SH-SY5Y (cell line): ENCODE data around the gene CFAP65.

Experiments used
- GATA2 ChIP-seq: IDR thresholded peaks from 2 replicates; pipeline ENCODE4 v1.6.1; 2011; ENCODE audit warnings: mild to moderate bottlenecking, low read depth, low read length
- GATA3 ChIP-seq: IDR thresholded peaks from 2 replicates; pipeline ENCODE4 v1.6.1; 2011; ENCODE audit warnings: low read depth, mild to moderate bottlenecking, low read length, moderate library complexity

CFAP65 gene

GRCh38 chr2:218999881-219000568 is 41.3 kb downstream of the CFAP65 start:
- TF ChIP-seq GATA2 (no peak), GATA3 (no peak)

DNA sequence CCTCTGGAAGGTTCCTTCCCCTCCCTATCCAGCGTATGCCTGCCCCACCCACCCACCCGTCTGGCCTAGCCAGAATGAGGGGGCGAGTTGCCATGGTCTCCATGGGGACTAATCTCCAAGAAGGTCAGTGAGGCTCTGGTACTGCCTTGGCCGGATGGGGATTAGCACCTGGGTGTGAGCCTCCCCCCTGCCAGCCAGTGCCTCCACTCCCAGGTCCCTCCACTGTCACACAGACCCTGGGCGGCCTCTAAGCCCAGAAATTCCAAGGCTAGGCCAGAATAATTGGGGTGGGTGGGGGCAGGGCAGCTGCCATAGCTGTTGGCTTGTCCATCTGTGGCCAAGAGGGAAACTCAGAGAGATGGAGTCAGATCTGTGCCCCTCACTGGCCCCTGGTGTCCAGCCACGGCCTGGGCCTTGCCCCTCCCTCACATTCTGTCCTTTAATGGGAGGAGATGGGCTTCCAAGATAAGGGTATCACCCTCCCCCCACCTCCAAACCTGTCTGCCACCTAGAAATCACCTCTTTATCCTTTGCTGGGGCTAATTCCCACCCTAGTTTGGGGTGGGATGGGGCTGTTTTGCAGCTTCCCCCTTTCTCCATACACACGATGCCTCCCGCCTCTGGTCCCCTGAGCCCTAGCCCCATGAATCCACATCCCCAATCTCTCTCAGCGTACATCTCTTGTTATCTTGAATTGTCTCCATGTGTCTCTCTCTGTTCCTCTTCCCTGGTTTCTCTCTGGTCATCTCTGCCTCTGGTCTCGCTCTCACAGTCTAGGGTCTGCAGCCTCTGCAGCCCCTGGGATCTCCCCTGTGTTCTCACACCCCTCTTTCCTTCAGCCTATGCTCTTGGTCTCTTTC is 42.1 kb downstream of the CFAP65 start:
- TF ChIP-seq GATA2: peak; percentile 97
- TF ChIP-seq GATA3: no peak; the same call in 1 of the 2 replicates

GRCh38 chr2:218998414-218999002 is 42.8 kb downstream of the CFAP65 start:
- TF ChIP-seq GATA2: no peak
- TF ChIP-seq GATA3: no peak

DNA sequence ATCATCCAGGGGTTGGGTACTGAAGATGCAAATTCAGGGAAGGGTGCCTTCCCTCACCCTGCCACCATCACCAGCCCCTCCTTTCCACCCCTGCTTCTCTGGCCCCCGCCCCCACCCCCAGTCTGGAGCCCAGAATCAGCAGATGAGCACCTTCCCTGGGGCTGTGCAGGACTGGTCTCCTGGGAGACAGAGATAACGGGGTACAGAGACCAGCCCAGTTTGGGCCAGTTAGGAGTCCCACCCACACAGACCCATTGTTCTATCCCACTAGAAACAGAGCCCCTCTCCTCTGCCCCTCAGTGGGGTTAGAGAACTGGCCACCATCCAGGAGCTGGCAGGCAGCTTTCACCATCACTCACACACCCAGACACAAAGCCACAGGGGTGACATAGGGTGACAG is 43.6 kb downstream of the CFAP65 start:
- TF ChIP-seq GATA3 (no peak), GATA2 (peak; percentile 90)

GRCh38 chr2:218996937-218997336 is 44.4 kb downstream of the CFAP65 start:
- TF ChIP-seq GATA2 (peak; percentile 99), GATA3 (no peak)

GRCh38 chr2:218995972-218996711 is 45.2 kb downstream of the CFAP65 start:
- TF ChIP-seq GATA2: no peak
- no peak for TF ChIP-seq GATA3

GRCh38 chr2:218995561-218995960 is 45.8 kb downstream of the CFAP65 start:
- TF ChIP-seq GATA2: no peak
- TF ChIP-seq GATA3: no peak

DNA sequence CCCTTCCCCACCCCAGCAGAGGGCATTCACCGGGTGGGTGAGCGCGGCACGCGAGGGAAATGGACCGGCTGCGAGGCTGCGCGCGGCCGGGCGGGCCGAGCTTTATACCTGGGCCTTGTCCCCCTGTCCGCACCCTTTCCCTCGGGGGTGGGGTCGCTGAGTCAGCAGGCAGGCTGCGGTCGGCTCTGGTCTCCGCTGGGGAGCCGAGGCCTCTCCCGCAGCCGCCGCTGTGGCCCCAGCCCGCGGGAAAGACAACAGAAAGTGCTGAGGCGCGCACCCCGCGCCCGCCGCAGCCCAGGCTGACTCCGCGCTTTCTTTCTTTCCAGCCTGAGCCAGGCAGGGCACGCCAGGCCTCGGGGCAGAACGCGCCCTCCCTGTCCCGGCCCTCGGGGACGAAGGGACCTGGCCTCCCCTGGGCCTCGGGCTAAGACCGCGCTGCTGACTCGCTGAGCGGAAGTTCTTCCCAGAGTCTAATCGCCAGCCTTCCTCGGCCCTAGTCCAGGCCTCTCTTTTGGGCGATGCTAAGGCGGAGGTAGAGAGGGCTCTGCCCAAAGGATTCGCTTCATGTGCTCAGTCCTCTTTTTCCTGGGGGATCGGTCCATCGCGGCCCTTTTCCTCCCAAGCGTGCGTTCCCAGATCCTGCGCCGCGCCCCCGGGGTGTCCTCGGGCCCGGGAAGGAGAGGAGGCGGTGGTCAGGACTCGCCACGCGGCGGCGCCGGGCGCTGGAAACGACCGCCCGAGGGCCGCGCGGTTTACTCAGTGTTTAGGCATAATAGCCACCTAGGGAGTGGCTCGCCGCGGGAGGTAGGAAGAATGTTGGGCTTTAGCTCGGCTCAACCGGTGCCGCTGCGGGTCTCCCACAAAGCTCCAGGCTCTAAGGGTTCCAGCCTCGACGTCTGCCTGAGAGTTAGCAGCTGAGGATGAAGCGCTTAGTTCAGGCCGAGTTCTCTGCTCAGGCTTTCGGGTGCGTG is 47.7 kb downstream of the CFAP65 start, which contains the start of gene CRYBA2:
TSS of gene CRYBA2 (minus strand) at position 78 of the 971 bp plus-strand sequence. CDS start 246 bp downstream, outside the sequence.
- TF ChIP-seq GATA3 (no peak), GATA2 (no peak)

DNA sequence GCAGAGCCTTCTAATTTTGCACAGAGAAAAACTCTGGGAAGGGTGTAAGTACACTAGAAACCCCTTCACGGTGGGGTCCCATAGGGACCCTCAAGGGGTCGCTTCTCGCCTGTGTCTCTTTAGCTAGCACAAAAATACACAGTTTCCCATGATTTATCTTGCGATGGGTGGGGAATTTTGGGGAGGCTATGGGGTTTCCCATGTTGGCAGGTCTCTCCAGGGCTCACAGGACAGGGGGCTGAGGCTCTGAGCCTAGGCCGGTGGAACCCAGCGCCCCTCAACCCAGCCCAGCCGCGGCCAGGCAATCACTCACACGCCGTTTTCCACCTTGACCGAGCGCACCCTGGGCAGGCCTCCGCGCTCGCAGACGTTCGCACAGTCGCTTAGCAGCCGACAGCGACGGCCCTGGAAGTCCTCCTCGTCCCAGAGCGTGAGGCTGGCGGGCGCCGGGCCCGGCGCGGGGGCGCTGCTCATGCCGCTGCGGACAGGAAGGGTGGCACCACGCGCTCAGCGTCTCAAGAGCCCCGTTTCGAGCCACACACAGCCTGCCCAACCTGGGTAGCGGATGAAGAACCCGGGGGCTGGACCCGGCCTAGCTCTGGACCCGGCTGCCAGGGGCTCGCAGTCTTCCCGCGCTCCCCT is 48.5 kb downstream of the CFAP65 start:
- TF ChIP-seq GATA3 (no peak), GATA2 (no peak)

- TF ChIP-seq GATA2 (no peak), GATA3 (no peak)
These were observed 49.1 kb downstream of the CFAP65 start for GRCh38 chr2:218992196-218992595.

- TF ChIP-seq GATA3 (no peak), GATA2 (no peak)
These were observed 49.6 kb downstream of the CFAP65 start for GRCh38 chr2:218991674-218992168.

DNA sequence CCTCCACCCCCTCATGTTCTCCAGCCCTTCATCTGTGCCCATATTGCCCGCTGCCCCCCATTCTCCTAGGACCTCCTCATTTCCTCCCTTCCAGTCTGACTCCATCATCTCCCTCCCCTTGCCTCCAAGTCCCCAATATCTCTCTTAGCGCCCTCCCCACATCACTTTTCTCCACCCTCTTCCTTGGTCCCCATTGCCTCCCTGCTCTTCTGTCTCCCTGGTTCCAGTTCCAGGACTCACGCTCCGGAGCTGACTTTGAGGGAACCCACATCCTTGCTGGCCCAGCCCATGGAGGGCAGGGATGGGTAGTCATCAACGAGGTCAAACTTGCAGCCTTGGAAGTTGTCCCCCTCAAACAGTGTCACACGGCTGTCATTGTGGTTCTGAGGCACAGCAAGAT is 50.7 kb downstream of the CFAP65 start:
- no peak for TF ChIP-seq GATA2
- no peak for TF ChIP-seq GATA3

GRCh38 chr2:218990052-218990451 is 51.3 kb downstream of the CFAP65 start:
- TF ChIP-seq GATA3: no peak
- no peak for TF ChIP-seq GATA2
